ENCODE data around the gene KRTAP16-1.

GRCh38 chr17:41340494-41340893 is 31.4 kb upstream of the KRTAP16-1 start:
- TF ChIP-seq TCF7 (CRISPR knock-in tag; IDR thresholded peaks at IDR 0.05; ENCODE audit: low read depth) (no peak), CTCF (IDR thresholded peaks at IDR 0.05) (no peak), ZSCAN18 (CRISPR knock-in tag; IDR thresholded peaks at IDR 0.05) (no peak), ATF2 (CRISPR knock-in tag; IDR thresholded peaks at IDR 0.05; ENCODE audit: borderline replicate concordance, low read depth) (no peak), ERG (CRISPR knock-in tag; IDR thresholded peaks at IDR 0.05) (no peak), ZNF219 (CRISPR knock-in tag; IDR thresholded peaks at IDR 0.05; ENCODE audit: borderline replicate concordance) (no peak), CBFB (CRISPR knock-in tag; IDR thresholded peaks at IDR 0.05; ENCODE audit: low read depth) (no peak), SMAD3 (CRISPR knock-in tag; IDR thresholded peaks at IDR 0.05; ENCODE audit: borderline replicate concordance) (no peak), FOXP4 (CRISPR knock-in tag; IDR thresholded peaks at IDR 0.05) (no peak), ATF6 (CRISPR knock-in tag; IDR thresholded peaks at IDR 0.05) (no peak), USF2 (CRISPR knock-in tag; IDR thresholded peaks at IDR 0.05) (no peak)
